Fibroblast of pulmonary artery (primary cell): ENCODE data around the gene PCGF1.
A peak's percentile ranks its signal among the peaks of the same experiment; 100 is the strongest.

Source experiments
- DNase-seq: peaks from one replicate; pipeline ENCODE4 v3.0.0-alpha.2; 2010; ENCODE audit warnings: low read depth
- H3K4me3 ChIP-seq: replicated peaks from 2 replicates; pipeline ENCODE4 v1.5.1; 2011; ENCODE audit warnings: low read depth, mild to moderate bottlenecking, control low read depth, low read length, moderate library complexity
- TF ChIP-seq, protein P1 (sequence below): IDR thresholded peaks from 2 replicates; pipeline ENCODE4 v1.5.1; 2011; ENCODE audit warnings: mild to moderate bottlenecking, control low read depth, low read length, inconsistent platforms; ENCODE audit errors: missing control alignments

The PCGF1 gene

GRCh38 chr2:74505448-74506246, 1.8 kb downstream of the PCGF1 start:
- DNase-seq, result no peak
- TF ChIP-seq, protein P1, sequence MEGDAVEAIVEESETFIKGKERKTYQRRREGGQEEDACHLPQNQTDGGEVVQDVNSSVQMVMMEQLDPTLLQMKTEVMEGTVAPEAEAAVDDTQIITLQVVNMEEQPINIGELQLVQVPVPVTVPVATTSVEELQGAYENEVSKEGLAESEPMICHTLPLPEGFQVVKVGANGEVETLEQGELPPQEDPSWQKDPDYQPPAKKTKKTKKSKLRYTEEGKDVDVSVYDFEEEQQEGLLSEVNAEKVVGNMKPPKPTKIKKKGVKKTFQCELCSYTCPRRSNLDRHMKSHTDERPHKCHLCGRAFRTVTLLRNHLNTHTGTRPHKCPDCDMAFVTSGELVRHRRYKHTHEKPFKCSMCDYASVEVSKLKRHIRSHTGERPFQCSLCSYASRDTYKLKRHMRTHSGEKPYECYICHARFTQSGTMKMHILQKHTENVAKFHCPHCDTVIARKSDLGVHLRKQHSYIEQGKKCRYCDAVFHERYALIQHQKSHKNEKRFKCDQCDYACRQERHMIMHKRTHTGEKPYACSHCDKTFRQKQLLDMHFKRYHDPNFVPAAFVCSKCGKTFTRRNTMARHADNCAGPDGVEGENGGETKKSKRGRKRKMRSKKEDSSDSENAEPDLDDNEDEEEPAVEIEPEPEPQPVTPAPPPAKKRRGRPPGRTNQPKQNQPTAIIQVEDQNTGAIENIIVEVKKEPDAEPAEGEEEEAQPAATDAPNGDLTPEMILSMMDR, result no peak
- peak overlapping the region; percentile 62 for H3K4me3 ChIP-seq

- H3K4me3 ChIP-seq, result peak overlapping the region; percentile 62
- TF ChIP-seq, protein P1, result no peak
- DNase-seq, result no peak
Measured at GRCh38 chr2:74504591-74504990, 2.9 kb downstream of the PCGF1 start.

DNA sequence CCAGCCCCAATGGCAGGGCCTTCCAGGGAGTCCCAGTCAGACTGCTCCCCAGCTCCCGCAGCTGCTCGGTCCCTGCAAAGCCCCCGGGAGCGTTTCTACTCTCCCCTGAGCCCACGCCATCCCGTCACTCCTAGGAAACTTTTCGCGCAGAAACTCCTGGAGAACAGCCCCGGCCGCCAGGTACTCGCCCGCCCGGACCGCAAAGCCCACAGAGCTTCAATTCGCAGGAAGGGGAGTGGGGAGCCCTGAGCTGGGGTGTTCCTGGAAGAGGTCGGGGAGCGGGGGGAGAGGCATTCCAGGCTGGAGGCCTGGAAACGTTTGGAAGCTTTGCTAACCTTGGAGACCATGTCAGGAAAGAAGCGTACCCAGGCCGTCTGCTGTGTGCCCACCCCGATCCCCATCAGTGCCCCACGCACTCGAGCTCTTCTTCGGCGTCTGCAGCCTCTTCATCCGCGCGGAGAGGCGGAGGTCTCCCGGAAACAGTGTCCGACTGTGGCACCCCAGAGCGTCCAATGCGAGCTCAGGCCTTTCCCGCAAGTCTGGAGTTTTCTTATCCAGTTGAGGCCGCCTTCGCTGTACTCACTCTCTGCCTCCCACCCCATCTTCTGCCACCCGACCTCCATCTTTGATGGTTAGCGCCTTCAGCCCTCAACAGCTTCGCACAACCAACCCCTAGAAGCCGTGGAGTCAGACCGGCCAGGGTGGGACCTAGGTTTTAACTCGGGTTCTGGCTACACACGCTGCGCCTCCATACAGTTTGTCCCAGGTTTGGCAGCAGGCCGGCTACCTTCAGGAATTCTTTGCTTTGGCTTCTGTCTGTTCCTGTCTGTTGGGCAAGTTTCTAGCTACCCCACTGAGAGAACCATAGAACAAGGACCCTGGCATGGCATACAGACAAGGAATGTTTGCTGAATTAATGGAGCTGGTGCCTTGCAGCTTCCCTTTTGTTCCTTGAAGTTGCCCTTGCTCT, 3.7 kb downstream of the PCGF1 start:
- H3K4me3 ChIP-seq, result peak overlapping the region; percentile 62
- TF ChIP-seq, protein P1, result no peak
- DNase-seq, result peak; percentile 35

- TF ChIP-seq, protein P1, result peak; percentile 32
- H3K4me3 ChIP-seq, result peak overlapping the region; percentile 62
- peak; percentile 89 for DNase-seq
Measured at GRCh38 chr2:74502720-74503505, 4.6 kb downstream of the PCGF1 start.

DNA sequence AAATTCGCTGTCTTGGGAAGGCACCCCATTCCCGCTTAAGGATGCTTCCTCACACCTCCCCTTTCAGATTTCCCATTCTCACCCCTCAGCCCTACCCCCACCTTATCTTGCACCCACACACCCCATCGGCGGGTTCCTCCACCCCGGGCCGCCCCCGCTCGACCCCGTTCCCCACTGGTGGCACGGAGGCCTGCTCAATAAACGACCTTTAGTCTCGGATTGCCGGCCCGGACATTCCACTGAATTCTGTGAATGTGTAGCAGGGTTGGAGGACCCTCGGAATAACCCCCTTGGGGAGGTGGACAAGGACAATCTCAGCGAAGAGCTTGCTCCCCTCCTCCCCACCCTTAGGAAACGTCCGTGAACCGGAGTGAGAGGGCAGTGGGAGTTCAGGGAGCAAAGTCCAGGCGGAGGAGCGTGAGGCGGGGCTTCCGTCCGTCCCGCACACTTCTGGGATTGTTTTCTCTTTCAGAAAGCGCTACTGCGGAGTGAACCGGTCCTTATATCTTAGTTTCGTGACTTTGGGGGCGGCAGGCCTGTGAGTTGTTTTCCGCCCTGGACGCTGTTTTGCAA, 5.3 kb downstream of the PCGF1 start:
- TF ChIP-seq, protein P1, result no peak

More for the DNA sequence above, 5.3 kb downstream of the PCGF1 start:
- H3K4me3 ChIP-seq, result peak overlapping the region; percentile 62
- no peak for DNase-seq
